GM21825 (cell line): ENCODE measurements around the gene KLHL8.

ENCODE experiments used
- ATAC-seq: cut with Tn5 transposase; IDR thresholded peaks from one replicate; pipeline ENCODE4 v1.9.1; 2021; ENCODE audit warnings: mild to moderate bottlenecking, moderate library complexity; ENCODE audit not compliant: unreplicated experiment

The KLHL8 gene

GRCh38 chr4:87126056-87126455 is 94.4 kb downstream of the KLHL8 start:
- ATAC-seq = no peak

GRCh38 chr4:87122252-87122651 is 98.2 kb downstream of the KLHL8 start:
- no peak for ATAC-seq

- ATAC-seq = no peak
Observed at GRCh38 chr4:87121341-87122065, 98.9 kb downstream of the KLHL8 start.

- ATAC-seq = no peak
Observed at GRCh38 chr4:87120411-87121162, 99.8 kb downstream of the KLHL8 start.

GRCh38 chr4:87120010-87120409 is 100.4 kb downstream of the KLHL8 start:
- ATAC-seq = no peak

- ATAC-seq = no peak
Observed at GRCh38 chr4:87118826-87119225, 101.6 kb downstream of the KLHL8 start.

GRCh38 chr4:87118421-87118820 is 102.0 kb downstream of the KLHL8 start:
- no peak for ATAC-seq

GRCh38 chr4:87117732-87118075 is 102.7 kb downstream of the KLHL8 start:
- no peak for ATAC-seq

- ATAC-seq = no peak
Observed at GRCh38 chr4:87117051-87117731, 103.2 kb downstream of the KLHL8 start.

GRCh38 chr4:87116231-87116630 is 104.2 kb downstream of the KLHL8 start:
- no peak for ATAC-seq

- no peak for ATAC-seq
Observed at GRCh38 chr4:87114245-87115062, 106.0 kb downstream of the KLHL8 start.

- no peak for ATAC-seq
Observed at GRCh38 chr4:87112063-87112462, 108.4 kb downstream of the KLHL8 start.
